ENCODE results near the gene SLC25A38. TPM values are rescaled to one million over a fixed set of nuclear protein-coding genes. Genes with fewer than 3 reads are reported as not detected.

SLC25A38 gene
- total and polyA plus RNA-seq, 10 of the 15 experiments (the other 5 are each of a cell fraction or from before 2014, with no cell fraction given): 15.2 to 55.2 (median 39.2) TPM

GRCh38 chr3:39390181-39390580 is 7.0 kb downstream of the SLC25A38 start:
- TF ChIP-seq PAX8 (IDR thresholded peaks at IDR 0.05) (no peak), KLF5 (IDR thresholded peaks at IDR 0.05; ENCODE audit: partially characterized antibody) (no peak), ZBTB40 (IDR thresholded peaks at IDR 0.05; ENCODE audit: borderline replicate concordance) (no peak), SREBF2 (IDR thresholded peaks at IDR 0.05; ENCODE audit: low read length) (no peak), YY1 (IDR thresholded peaks at IDR 0.05; ENCODE audit: low read depth, low read length) (no peak), POLR2A (IDR thresholded peaks at IDR 0.05; ENCODE audit: low read depth, low read length) (no peak), EED (IDR thresholded peaks at IDR 0.05; ENCODE audit: low read depth) (no peak), BACH1 (IDR thresholded peaks at IDR 0.05; ENCODE audit: borderline replicate concordance) (no peak), STAT3 (IDR thresholded peaks at IDR 0.05; ENCODE audit: low read depth, low read length) (no peak)
- TF ChIP-seq, protein P1, sequence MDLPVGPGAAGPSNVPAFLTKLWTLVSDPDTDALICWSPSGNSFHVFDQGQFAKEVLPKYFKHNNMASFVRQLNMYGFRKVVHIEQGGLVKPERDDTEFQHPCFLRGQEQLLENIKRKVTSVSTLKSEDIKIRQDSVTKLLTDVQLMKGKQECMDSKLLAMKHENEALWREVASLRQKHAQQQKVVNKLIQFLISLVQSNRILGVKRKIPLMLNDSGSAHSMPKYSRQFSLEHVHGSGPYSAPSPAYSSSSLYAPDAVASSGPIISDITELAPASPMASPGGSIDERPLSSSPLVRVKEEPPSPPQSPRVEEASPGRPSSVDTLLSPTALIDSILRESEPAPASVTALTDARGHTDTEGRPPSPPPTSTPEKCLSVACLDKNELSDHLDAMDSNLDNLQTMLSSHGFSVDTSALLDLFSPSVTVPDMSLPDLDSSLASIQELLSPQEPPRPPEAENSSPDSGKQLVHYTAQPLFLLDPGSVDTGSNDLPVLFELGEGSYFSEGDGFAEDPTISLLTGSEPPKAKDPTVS (IDR thresholded peaks at IDR 0.05; ENCODE audit: low read depth, low read length): no peak
- TF ChIP-seq, protein P2, sequence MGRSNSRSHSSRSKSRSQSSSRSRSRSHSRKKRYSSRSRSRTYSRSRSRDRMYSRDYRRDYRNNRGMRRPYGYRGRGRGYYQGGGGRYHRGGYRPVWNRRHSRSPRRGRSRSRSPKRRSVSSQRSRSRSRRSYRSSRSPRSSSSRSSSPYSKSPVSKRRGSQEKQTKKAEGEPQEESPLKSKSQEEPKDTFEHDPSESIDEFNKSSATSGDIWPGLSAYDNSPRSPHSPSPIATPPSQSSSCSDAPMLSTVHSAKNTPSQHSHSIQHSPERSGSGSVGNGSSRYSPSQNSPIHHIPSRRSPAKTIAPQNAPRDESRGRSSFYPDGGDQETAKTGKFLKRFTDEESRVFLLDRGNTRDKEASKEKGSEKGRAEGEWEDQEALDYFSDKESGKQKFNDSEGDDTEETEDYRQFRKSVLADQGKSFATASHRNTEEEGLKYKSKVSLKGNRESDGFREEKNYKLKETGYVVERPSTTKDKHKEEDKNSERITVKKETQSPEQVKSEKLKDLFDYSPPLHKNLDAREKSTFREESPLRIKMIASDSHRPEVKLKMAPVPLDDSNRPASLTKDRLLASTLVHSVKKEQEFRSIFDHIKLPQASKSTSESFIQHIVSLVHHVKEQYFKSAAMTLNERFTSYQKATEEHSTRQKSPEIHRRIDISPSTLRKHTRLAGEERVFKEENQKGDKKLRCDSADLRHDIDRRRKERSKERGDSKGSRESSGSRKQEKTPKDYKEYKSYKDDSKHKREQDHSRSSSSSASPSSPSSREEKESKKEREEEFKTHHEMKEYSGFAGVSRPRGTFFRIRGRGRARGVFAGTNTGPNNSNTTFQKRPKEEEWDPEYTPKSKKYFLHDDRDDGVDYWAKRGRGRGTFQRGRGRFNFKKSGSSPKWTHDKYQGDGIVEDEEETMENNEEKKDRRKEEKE (IDR thresholded peaks at IDR 0.05): no peak
- H3K27me3 ChIP-seq (replicated peaks in 1 of 2; ENCODE audit: control insufficient read depth in 2 of 2, insufficient read depth in 2 of 2, low read length in 1 of 2): no peaks in the 10 kb centered on the region
- H3K27ac ChIP-seq (ENCODE audit: control insufficient read depth, insufficient read depth): peak overlapping the region; percentile 85; the same call in 1 of the 2 replicates
- ATAC-seq: no peak
- no peak for FAIRE-seq
- H3K36me3 ChIP-seq (ENCODE audit: control insufficient read depth in 2 of 2, insufficient read depth in 2 of 2, low read length in 1 of 2): peaks cover 19 to 20% of the 10 kb centered on the region in 2 experiments
- no peak for DNase-seq (ENCODE audit: low read depth, low spot score)
- H3K9ac ChIP-seq (ENCODE audit: control insufficient read depth, insufficient read depth, low read length): no peak overlapping the region
- H3K4me2 ChIP-seq (ENCODE audit: control insufficient read depth, insufficient read depth): no peak overlapping the region
- RAD21 ChIA-PET (ENCODE audit: unreplicated experiment): interaction anchor here (2.4 kb wide), 1 partner anchor 17 kb away, joined by 20 read pairs; the partner anchor contains the start of gene RPSA
- BruUV-seq (replicated peaks): no TSS peak
- H2AFZ ChIP-seq (ENCODE audit: control insufficient read depth, low read depth, low read length): no peak overlapping the region
- in situ Hi-C loops (cut with MboI): no loop called here
- H4K20me1 ChIP-seq (ENCODE audit: control insufficient read depth, insufficient read depth): no peaks in the 10 kb centered on the region
- H3K79me2 ChIP-seq (ENCODE audit: control insufficient read depth, insufficient read depth, low read length): peaks cover 54% of the 10 kb centered on the region
- POLR2A ChIA-PET: interaction anchor here (1.0 to 1.1 kb wide), 2 partner anchors 12 to 17 kb away, joined by 3 to 5 read pairs; no protein-coding TSS in a partner anchor
- SMC1A ChIA-PET (ENCODE audit: uncharacterized antibody, unreplicated experiment): interaction anchor here (0.6 to 5.4 kb wide), 3 partner anchors 16 to 44 kb away, joined by 3 to 44 read pairs (median 10); partner anchors contain the start of gene RPSA
- CTCF ChIA-PET: interaction anchor here (1.3 to 4.9 kb wide), 5 partner anchors 12 to 102 kb away, joined by 4 to 55 read pairs (median 11); partner anchors contain the start of gene RPSA
- H3K4me3 ChIP-seq: no peak overlapping the region
- peaks cover 24% of the 10 kb centered on the region for H3K4me1 ChIP-seq (ENCODE audit: control insufficient read depth, insufficient read depth, low read length)
- intact Hi-C loops (cut with micrococcal nuclease; ENCODE audit: unreplicated experiment): no loop called here
- no peaks in the 10 kb centered on the region for H3K9me3 ChIP-seq (replicated peaks; ENCODE audit: control insufficient read depth, insufficient read depth, low read length)
- WGBS (ENCODE audit: insufficient coverage, insufficient replicate concordance, low lambda C conversion rate, missing lambda C conversion rate): 75% methylated on average over 4 of the region's 4 CpGs
